SK-N-SH treated with all-trans-retinoic acid at 6 μM for 48 hours (cell line): ENCODE results near the gene RHBDD1.

Source experiments
- ATAC-seq: fragments of 200-7000 bp; cut with Tn5 transposase; 3 replicates; pipeline ENCODE4 v1.9.1; 2020; ENCODE audit warnings: mild to moderate bottlenecking, moderate library complexity
- ARNTL ChIP-seq: fragments of 450-650 bp; formaldehyde crosslinking; IDR thresholded peaks from 2 replicates; pipeline ENCODE4 v1.5.0; 2020; ENCODE audit warnings: low read depth, mild to moderate bottlenecking, moderate library complexity, borderline replicate concordance
- BACH2 ChIP-seq: fragments of 250-450 bp; sonication (Bioruptor Pico); IDR thresholded peaks from 2 replicates; pipeline ENCODE4 v1.9.0; 2021; ENCODE audit warnings: mild to moderate bottlenecking, borderline replicate concordance
- CREB5 ChIP-seq: fragments of 250-450 bp; sonication (Bioruptor Pico); IDR thresholded peaks from 2 replicates; pipeline ENCODE4 v1.5.1; 2020; ENCODE audit warnings: low read depth, mild to moderate bottlenecking, moderate library complexity
- CSDC2 ChIP-seq: fragments of 250-450 bp; sonication (Bioruptor Pico); IDR thresholded peaks from 2 replicates; pipeline ENCODE4 v1.5.0; 2020; ENCODE audit warnings: mild to moderate bottlenecking, moderate library complexity
- CSRNP3 ChIP-seq: fragments of 250-450 bp; sonication (Bioruptor Pico); IDR thresholded peaks from 2 replicates; pipeline ENCODE4 v1.5.1; 2021; ENCODE audit warnings: mild to moderate bottlenecking, moderate library complexity
- ESRRG ChIP-seq: fragments of 250-450 bp; sonication (Bioruptor Pico); IDR thresholded peaks from 2 replicates; pipeline ENCODE4 v1.6.1; 2021; ENCODE audit warnings: mild to moderate bottlenecking
- GLIS3 ChIP-seq: fragments of 250-450 bp; sonication (Bioruptor Pico); IDR thresholded peaks from 2 replicates; pipeline ENCODE4 v1.5.0; 2020; ENCODE audit warnings: mild to moderate bottlenecking, moderate library complexity
- OSR1 ChIP-seq: fragments of 250-450 bp; sonication (Bioruptor Pico); IDR thresholded peaks from 2 replicates; pipeline ENCODE4 v1.8.0; 2022; ENCODE audit warnings: moderate library complexity, mild to moderate bottlenecking, inconsistent platforms
- PATZ1 ChIP-seq: fragments of 250-450 bp; sonication (Bioruptor Pico); IDR thresholded peaks from 2 replicates; pipeline ENCODE4 v1.8.0; 2020; ENCODE audit warnings: mild to moderate bottlenecking, moderate library complexity, borderline replicate concordance
- POU6F1 ChIP-seq: fragments of 250-450 bp; sonication (Bioruptor Pico); IDR thresholded peaks from 2 replicates; pipeline ENCODE4 v1.8.0; 2021; ENCODE audit warnings: low read depth, mild to moderate bottlenecking, moderate library complexity, borderline replicate concordance
- PPARA ChIP-seq: fragments of 250-450 bp; sonication (Bioruptor Pico); IDR thresholded peaks from 2 replicates; pipeline ENCODE4 v1.5.0; 2020; ENCODE audit warnings: mild to moderate bottlenecking, borderline replicate concordance
- SNAI2 ChIP-seq: fragments of 250-450 bp; sonication (Bioruptor Pico); IDR thresholded peaks from 2 replicates; pipeline ENCODE4 v1.5.0; 2020; ENCODE audit warnings: mild to moderate bottlenecking, moderate library complexity
- TCF4 ChIP-seq: fragments of 250-450 bp; sonication (Bioruptor Pico); IDR thresholded peaks from 2 replicates; pipeline ENCODE4 v1.8.0; 2021; ENCODE audit warnings: mild to moderate bottlenecking, moderate library complexity, borderline replicate concordance
- TSHZ2 ChIP-seq: fragments of 250-450 bp; sonication (Bioruptor Pico); IDR thresholded peaks from 2 replicates; pipeline ENCODE4 v1.5.0; 2020; ENCODE audit warnings: mild to moderate bottlenecking, moderate library complexity
- ZC3H10 ChIP-seq: fragments of 250-450 bp; sonication (Bioruptor Pico); IDR thresholded peaks from 2 replicates; pipeline ENCODE4 v1.5.1; 2021; ENCODE audit warnings: mild to moderate bottlenecking, moderate library complexity
- ZFP3 ChIP-seq: fragments of 250-450 bp; sonication (Bioruptor Pico); IDR thresholded peaks from 2 replicates; pipeline ENCODE4 v1.5.0; 2020; ENCODE audit warnings: mild to moderate bottlenecking, moderate library complexity
- ZFP30 ChIP-seq: fragments of 450-650 bp; formaldehyde crosslinking; IDR thresholded peaks from 2 replicates; pipeline ENCODE4 v1.5.0; 2022; ENCODE audit warnings: mild to moderate bottlenecking, moderate library complexity
- ZNF565 ChIP-seq: fragments of 450-650 bp; formaldehyde crosslinking; conservative IDR thresholded peaks from 2 replicates; pipeline ENCODE4 v1.5.0; 2020; ENCODE audit warnings: low read depth, mild to moderate bottlenecking, moderate library complexity
- ZNF70 ChIP-seq: fragments of 450-650 bp; formaldehyde crosslinking; IDR thresholded peaks from 2 replicates; pipeline ENCODE4 v1.5.0; 2020; ENCODE audit warnings: mild to moderate bottlenecking, moderate library complexity

The RHBDD1 gene

GRCh38 chr2:226825056-226825455 lies 10.8 kb upstream of the RHBDD1 start:
- no peak for ATAC-seq
- TF ChIP-seq GLIS3 (CRISPR knock-in tag) = no peak
- no peak for TF ChIP-seq TSHZ2 (CRISPR knock-in tag)
- TF ChIP-seq ZNF565 = no peak
- no peak for TF ChIP-seq TCF4 (CRISPR knock-in tag)
- TF ChIP-seq ZC3H10 = no peak

- TF ChIP-seq PPARA (CRISPR knock-in tag) (no peak), POU6F1 (CRISPR knock-in tag) (no peak), ARNTL (CRISPR knock-in tag) (no peak)
- TF ChIP-seq, all 23 proteins: peak for 0
- ATAC-seq = no peak
These were observed 7.7 kb upstream of the RHBDD1 start for GRCh38 chr2:226828191-226828590.

- ATAC-seq = no peak
- TF ChIP-seq TCF4 (CRISPR knock-in tag) (no peak), ZFP30 (CRISPR knock-in tag) (no peak), SNAI2 (CRISPR knock-in tag) (no peak), BACH2 (CRISPR knock-in tag) (no peak), ARNTL (CRISPR knock-in tag) (no peak), PATZ1 (CRISPR knock-in tag) (no peak), CSDC2 (CRISPR knock-in tag) (no peak), GLIS3 (CRISPR knock-in tag) (no peak), OSR1 (CRISPR knock-in tag) (no peak), CSRNP3 (CRISPR knock-in tag) (no peak), ZFP3 (CRISPR knock-in tag) (no peak), TSHZ2 (CRISPR knock-in tag) (no peak), ESRRG (CRISPR knock-in tag) (no peak), ZNF70 (CRISPR knock-in tag) (no peak), CREB5 (CRISPR knock-in tag) (no peak)
- TF ChIP-seq, all 23 proteins: peak for 0
These were observed 5.9 kb upstream of the RHBDD1 start for GRCh38 chr2:226829721-226830631.
